Neural cell (in vitro differentiated cells): ENCODE measurements around the gene SGCD.

Experiments used
- REST ChIP-seq: IDR thresholded peaks from 2 replicates; pipeline ENCODE4 v1.6.1; 2012; ENCODE audit warnings: borderline replicate concordance
- TAF1 ChIP-seq: IDR thresholded peaks from 2 replicates; pipeline ENCODE4 v1.6.1; 2012; ENCODE audit warnings: low read depth

- TF ChIP-seq TAF1 (no peak), REST (no peak)
Observed at GRCh38 chr5:156722358-156722757, 395.4 kb downstream of the SGCD start.
